Lung (tissue), 12 donors: Measurements from ENCODE around the gene TBC1D3B. TPM values are rescaled to one million over a fixed set of nuclear protein-coding genes. Genes with fewer than 3 reads are reported as not detected.
"Not testable (repeated sequence)": the region's sequence is repeated elsewhere in the genome, so short reads cannot be mapped to it uniquely, and the experiment has no call there.

Experiments
- ATAC-seq: fragments of 200-7000 bp; cut with Tn5 transposase; one replicate; pipeline ENCODE4 v1.9.1; 2020; ENCODE audit warnings: moderate number of reproducible peaks; ENCODE audit not compliant: insufficient read depth, low FRiP score
- DNase-seq, 3 donors: peaks; one replicate each; pipeline ENCODE4 v3.0.0-alpha.2; 2013 to 2017
- H3K27ac ChIP-seq, 2 donors: one replicate each; pipeline ENCODE4 v1.5.1; 2013; ENCODE audit warnings: mild to moderate bottlenecking in 2 of 2, moderate library complexity in 2 of 2, control low read depth in 1 of 2, inconsistent platforms in 1 of 2, low read depth in 1 of 2, low read length in 1 of 2
- H3K27me3 ChIP-seq, 3 donors: one replicate each; pipeline ENCODE4 v1.5.1; 2013; ENCODE audit warnings: low read length in 2 of 3; ENCODE audit not compliant: control insufficient read depth in 3 of 3, insufficient read depth in 3 of 3
- H3K36me3 ChIP-seq, 4 donors: one replicate each; pipeline ENCODE4 v1.5.1; 2013; ENCODE audit warnings: low read length in 4 of 4, mild to moderate bottlenecking in 1 of 4, moderate library complexity in 1 of 4; ENCODE audit not compliant: control insufficient read depth in 4 of 4, insufficient read depth in 4 of 4
- H3K4me1 ChIP-seq, 5 donors: one replicate each; pipeline ENCODE4 v1.5.1; 2013; ENCODE audit warnings: low read length in 5 of 5, mild to moderate bottlenecking in 2 of 5, moderate library complexity in 1 of 5; ENCODE audit not compliant: control insufficient read depth in 5 of 5, insufficient read depth in 5 of 5
- H3K4me3 ChIP-seq: one replicate; pipeline ENCODE4 v1.5.1; 2013; ENCODE audit warnings: mild to moderate bottlenecking, control low read depth, moderate library complexity
- H3K9ac ChIP-seq, 2 donors: one replicate each; pipeline ENCODE4 v1.5.1; 2013; ENCODE audit warnings: low read length in 2 of 2, control low read depth in 1 of 2; ENCODE audit not compliant: insufficient read depth in 1 of 2
- H3K9me3 ChIP-seq, 4 donors: one replicate each; pipeline ENCODE4 v1.5.1; 2013; ENCODE audit warnings: low read length in 3 of 4, mild to moderate bottlenecking in 1 of 4, moderate library complexity in 1 of 4; ENCODE audit not compliant: control insufficient read depth in 4 of 4, insufficient read depth in 3 of 4
- CTCF ChIP-seq: IDR thresholded peaks from 2 replicates; pipeline ENCODE4 v1.5.1; 2012; ENCODE audit warnings: mild to moderate bottlenecking; ENCODE audit errors: control extremely low read depth, extremely low read depth
- WGBS, 2 donors: extraction: QIAGEN DNeasy Blood & Tissue Kit; methylation state at CpG; one replicate each; pipeline ENCODE4 v1.1.7; 2013; 5-methylcytosine and 5-hydroxymethylcytosine counted together
- polyA plus RNA-seq, 2 donors: library from polyadenylated mRNA; stranded (reverse); fragments of 200-250 nt; gene quantifications; one replicate each; pipeline ENCODE4 v1.2.1, GENCODE V29; 2013
- total RNA-seq, 2 donors: library from RNA; depleted of rRNA in 1 of 2; stranded (reverse); fragments of >200 nt in 1 of 2; gene quantifications; one replicate each; pipeline ENCODE4 v1.2.1, GENCODE V29; 2014 to 2021
- donor health status: control.
- donor health status: control.
- donor health status: Bipolar disorder and iron deficiency.
- donor health status: healthy.
- donor health status: DM: yes; HTN: yes; CAD: no.

Gene TBC1D3B
- total and polyA plus RNA-seq, 4 donors, result 1.6 to 7.5 (median 3.0) TPM

- H3K36me3 ChIP-seq, H3K27ac ChIP-seq, H3K27me3 ChIP-seq, H3K4me3 ChIP-seq, H3K9ac ChIP-seq, DNase-seq, H3K9me3 ChIP-seq, H3K4me1 ChIP-seq: not testable (repeated sequence)
- peak; percentile 28 for ATAC-seq
- 59 to 63% methylated on average over 6 to 7 of the region's 7 CpGs for WGBS, 2 donors
These were observed 34.2 kb upstream of the TBC1D3B start, which contains the start of gene CCL4L2 for GRCh38 chr17:36210439-36211211. Gene CCL4L2 (plus strand): TSS chr17:36211063.

- no peak for DNase-seq
- no peaks in the 10 kb centered on the region for H3K36me3 ChIP-seq
- H3K9ac ChIP-seq, result no peak overlapping the region
- H3K4me1 ChIP-seq, result no peaks in the 10 kb centered on the region
- H3K4me3 ChIP-seq, result no peak overlapping the region
- no peak for TF ChIP-seq CTCF
- H3K27me3 ChIP-seq, result peaks cover 0 to 7% (median 0%) of the 10 kb centered on the region in 3 donors
- H3K27ac ChIP-seq, result no peak overlapping the region
- no peaks in the 10 kb centered on the region for H3K9me3 ChIP-seq
- ATAC-seq, result no peak
These were observed 33.1 kb upstream of the TBC1D3B start for GRCh38 chr17:36209575-36209974.

- H3K36me3 ChIP-seq, H3K27ac ChIP-seq, H3K4me3 ChIP-seq, H3K9me3 ChIP-seq, DNase-seq, H3K27me3 ChIP-seq, ATAC-seq, H3K9ac ChIP-seq, H3K4me1 ChIP-seq: not testable (repeated sequence)
- 71 to 72% methylated on average over 5 to 6 of the region's 6 CpGs for WGBS, 2 donors
These were observed 30.9 kb upstream of the TBC1D3B start for GRCh38 chr17:36207383-36207782.

GRCh38 chr17:36206486-36206821, 30.0 kb upstream of the TBC1D3B start:
- H3K36me3 ChIP-seq, H3K4me3 ChIP-seq, H3K27me3 ChIP-seq, DNase-seq, H3K27ac ChIP-seq, H3K9me3 ChIP-seq, H3K9ac ChIP-seq, ATAC-seq, H3K4me1 ChIP-seq: not testable (repeated sequence)
- 26 to 40% methylated on average over 1 of the region's 1 CpG for WGBS, 2 donors

- DNase-seq (no peak), ATAC-seq (no peak)
- no peaks in the 10 kb centered on the region for H3K4me1 ChIP-seq
- H3K27ac ChIP-seq, result no peak overlapping the region
- H3K9me3 ChIP-seq, result no peaks in the 10 kb centered on the region
- no peak for TF ChIP-seq CTCF
- no peak overlapping the region for H3K4me3 ChIP-seq
- H3K27me3 ChIP-seq, result no peaks in the 10 kb centered on the region
- no peak overlapping the region for H3K9ac ChIP-seq
- 71 to 82% methylated on average over 4 of the region's 4 CpGs for WGBS, 2 donors
- H3K36me3 ChIP-seq, result no peaks in the 10 kb centered on the region
These were observed 29.4 kb upstream of the TBC1D3B start for GRCh38 chr17:36205637-36206485.
